ENCODE measurements around the gene CTNNA3. TPM values are rescaled to one million over a fixed set of nuclear protein-coding genes. Genes with fewer than 3 reads are reported as not detected.

The CTNNA3 gene
- total RNA-seq, 4 donors from 2014 or later = 0.04 to 0.19 (median 0.11) TPM

GRCh38 chr10:66625709-66626590 is 1070.0 kb downstream of the CTNNA3 start:
- TF ChIP-seq POLR2A (IDR thresholded peaks at IDR 0.05) = no peak
- no peak for TF ChIP-seq CTCF (IDR thresholded peaks at IDR 0.05)
- intact Hi-C loops (cut with DNase I; ENCODE audit: low total_unique reads) = no loop called here
- DNase-seq (ENCODE audit: low spot score in 2 of 2) = no peak
- WGBS, 2 donors = 53 to 59% methylated on average over 4 of the region's 4 CpGs
- H3K4me3 ChIP-seq (ENCODE audit: low read depth, poor library complexity, severe bottlenecking) = no peak overlapping the region

DNA sequence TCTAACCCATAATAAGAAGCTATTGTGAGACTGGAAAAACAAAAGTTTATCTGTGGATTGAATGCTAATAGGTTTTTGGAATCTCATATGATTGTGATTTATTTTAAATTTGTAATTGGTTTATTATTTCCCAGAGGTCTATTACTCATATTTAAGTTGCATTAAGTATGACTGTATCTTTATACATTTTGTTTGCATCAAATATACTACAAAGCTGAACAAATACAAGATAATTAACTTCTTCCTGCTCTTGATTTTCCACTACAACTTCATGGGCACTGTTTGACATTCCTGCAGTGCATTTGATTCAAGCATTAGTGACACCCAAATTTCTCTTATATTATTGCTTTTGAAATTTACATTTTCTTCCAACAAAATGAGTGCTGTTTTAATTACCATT is 1073.9 kb downstream of the CTNNA3 start:
- DNase-seq (ENCODE audit: low spot score in 2 of 2) = no peak
- intact Hi-C loops (cut with DNase I; ENCODE audit: low total_unique reads) = no loop called here
- no peak overlapping the region for H3K4me3 ChIP-seq (ENCODE audit: low read depth, poor library complexity, severe bottlenecking)
- TF ChIP-seq CTCF (IDR thresholded peaks at IDR 0.05) (no peak), POLR2A (IDR thresholded peaks at IDR 0.05) (no peak)

GRCh38 chr10:66604195-66604594 is 1091.8 kb downstream of the CTNNA3 start:
- TF ChIP-seq CTCF (IDR thresholded peaks at IDR 0.05) (no peak), POLR2A (IDR thresholded peaks at IDR 0.05) (no peak)
- WGBS, 2 donors = 89 to 92% methylated on average over 10 of the region's 10 CpGs
- DNase-seq (ENCODE audit: low spot score in 2 of 2) = no peak
- intact Hi-C loops (cut with DNase I; ENCODE audit: low total_unique reads) = no loop called here
- no peak overlapping the region for H3K4me3 ChIP-seq (ENCODE audit: low read depth, poor library complexity, severe bottlenecking)

DNA sequence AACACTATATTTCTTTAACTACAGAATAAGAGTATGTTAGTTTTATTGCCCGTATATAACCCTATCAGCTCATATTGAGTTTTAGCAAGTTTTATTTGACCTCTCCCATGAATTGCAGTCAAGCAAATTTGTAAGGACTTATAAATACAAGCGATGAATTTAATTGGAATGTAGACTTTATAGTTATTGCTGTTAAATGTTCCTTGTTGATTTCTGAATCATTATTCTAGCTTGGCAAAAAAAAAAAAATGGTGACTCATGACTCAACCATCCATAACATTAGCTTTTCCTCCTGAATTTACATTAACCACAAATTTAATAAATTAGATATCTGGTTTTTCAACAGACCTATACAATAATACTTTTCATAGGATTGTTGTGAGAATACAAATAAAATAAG is 1104.1 kb downstream of the CTNNA3 start:
- no peak for DNase-seq (ENCODE audit: low spot score in 2 of 2)
- WGBS, 2 donors = 65 to 68% methylated on average over 2 of the region's 2 CpGs
- intact Hi-C loops (cut with DNase I; ENCODE audit: low total_unique reads) = no loop called here
- no peak for TF ChIP-seq POLR2A (IDR thresholded peaks at IDR 0.05)
- TF ChIP-seq CTCF (IDR thresholded peaks at IDR 0.05) = no peak
- H3K4me3 ChIP-seq (ENCODE audit: low read depth, poor library complexity, severe bottlenecking) = no peak overlapping the region

DNA sequence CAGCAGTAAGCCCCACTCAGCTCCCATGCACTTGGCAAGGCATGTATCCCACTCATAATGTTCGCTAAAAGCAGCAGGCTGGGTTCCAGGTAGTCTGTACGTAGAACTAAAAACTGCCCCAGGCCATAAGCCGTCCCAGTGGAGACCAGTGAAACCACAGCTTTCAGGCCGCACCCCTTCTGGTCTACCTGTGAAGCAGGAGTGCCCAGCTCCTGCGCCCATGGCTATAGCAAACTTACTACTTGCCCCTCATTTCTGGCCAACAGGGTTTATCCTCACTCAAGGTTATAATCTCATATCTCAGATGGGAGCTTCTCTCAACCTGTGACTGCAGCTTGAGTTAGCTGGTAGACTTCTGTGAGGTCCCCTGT is 1108.3 kb downstream of the CTNNA3 start:
- no peak for DNase-seq (ENCODE audit: low spot score in 2 of 2)
- TF ChIP-seq POLR2A (IDR thresholded peaks at IDR 0.05) = no peak
- no peak for TF ChIP-seq CTCF (IDR thresholded peaks at IDR 0.05)
- no peak overlapping the region for H3K4me3 ChIP-seq (ENCODE audit: low read depth, poor library complexity, severe bottlenecking)
- intact Hi-C loops (cut with DNase I; ENCODE audit: low total_unique reads) = no loop called here
- WGBS, 2 donors = 67 to 73% methylated on average over 5 of the region's 5 CpGs

Measured in lower leg skin (tissue), 4 donors.